KOPT-K1 (cell line): ENCODE measurements around the gene ADCY1.

ENCODE experiments used
- H3K27ac ChIP-seq: fragments of 200-600 bp; sonication (generic); 2 replicates; pipeline ENCODE4 v1.5.1; 2016; ENCODE audit warnings: antibody characterized with exemption, mild to moderate bottlenecking, low read depth, low read length; ENCODE audit not compliant: poor library complexity, severe bottlenecking
- H3K36me3 ChIP-seq: fragments of 200-600 bp; sonication (generic); 2 replicates; pipeline ENCODE4 v1.5.1; 2017; ENCODE audit warnings: antibody characterized with exemption, mild to moderate bottlenecking, low read length, moderate library complexity; ENCODE audit not compliant: insufficient read depth
- H3K9me3 ChIP-seq: fragments of 200-600 bp; sonication (generic); 2 replicates; pipeline ENCODE4 v1.5.1; 2017; ENCODE audit warnings: antibody characterized with exemption, low read length, mild to moderate bottlenecking; ENCODE audit not compliant: insufficient read depth, poor library complexity, severe bottlenecking

ADCY1 gene

DNA sequence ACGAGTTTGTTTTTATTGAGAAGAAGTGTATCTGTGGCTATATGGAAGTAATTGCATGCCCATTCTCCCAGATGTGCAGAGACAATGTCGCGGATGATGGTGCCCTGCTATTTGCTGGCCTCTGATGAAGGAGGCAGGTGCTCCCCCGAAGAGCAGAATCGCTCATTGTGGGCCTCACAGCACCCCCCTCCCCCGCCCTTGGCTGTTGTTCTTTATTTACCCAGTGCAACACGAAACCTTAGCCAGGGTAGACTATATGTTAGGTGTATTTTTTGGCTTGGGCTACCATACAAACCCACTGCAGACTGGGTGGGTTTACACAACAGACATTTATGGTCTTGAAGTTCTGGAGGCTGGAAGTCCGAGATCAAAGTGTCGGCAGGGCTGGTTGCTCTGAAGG is 3.4 kb upstream of the ADCY1 start:
- H3K27ac ChIP-seq: no peak overlapping the region
- peaks cover 8% of the 10 kb centered on the region for H3K9me3 ChIP-seq
- H3K36me3 ChIP-seq: no peaks in the 10 kb centered on the region

GRCh38 chr7:45573204-45573603 is 964 bp upstream of the ADCY1 start:
- Histone ChIP-seq H3K27ac (no peak overlapping the region), H3K9me3 (peaks cover 8% of the 10 kb centered on the region), H3K36me3 (no peaks in the 10 kb centered on the region)

DNA sequence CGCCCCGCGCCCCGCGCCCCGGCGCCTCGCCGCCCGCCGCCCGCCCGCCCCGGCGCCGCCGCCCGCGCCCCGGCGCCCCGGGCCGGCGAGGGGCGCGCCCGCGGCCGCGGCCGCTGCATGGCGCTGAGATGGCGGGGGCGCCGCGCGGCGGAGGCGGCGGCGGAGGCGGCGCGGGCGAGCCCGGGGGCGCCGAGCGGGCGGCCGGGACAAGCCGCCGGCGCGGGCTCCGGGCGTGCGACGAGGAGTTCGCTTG is 174 bp downstream of the ADCY1 start:
- Histone ChIP-seq H3K9me3 (peaks cover 8% of the 10 kb centered on the region), H3K27ac (no peak overlapping the region)

GRCh38 chr7:45574669-45575500 is 717 bp downstream of the ADCY1 start:
- Histone ChIP-seq H3K27ac (no peak overlapping the region), H3K36me3 (no peaks in the 10 kb centered on the region), H3K9me3 (peaks cover 8% of the 10 kb centered on the region)

More for the DNA sequence above, 174 bp downstream of the ADCY1 start:
- H3K36me3 ChIP-seq: no peaks in the 10 kb centered on the region

- peaks cover 8% of the 10 kb centered on the region for H3K9me3 ChIP-seq
- no peaks in the 10 kb centered on the region for H3K36me3 ChIP-seq
- H3K27ac ChIP-seq: no peak overlapping the region
Measured at GRCh38 chr7:45575501-45576248, 1.5 kb downstream of the ADCY1 start.

GRCh38 chr7:45576249-45576929 is 2.2 kb downstream of the ADCY1 start:
- H3K9me3 ChIP-seq: peaks cover 8% of the 10 kb centered on the region
- H3K27ac ChIP-seq: no peak overlapping the region
- no peaks in the 10 kb centered on the region for H3K36me3 ChIP-seq

- Histone ChIP-seq H3K27ac (no peak overlapping the region), H3K36me3 (no peaks in the 10 kb centered on the region), H3K9me3 (peaks cover 8% of the 10 kb centered on the region)
Measured at GRCh38 chr7:45578022-45578421, 3.9 kb downstream of the ADCY1 start.

- peaks cover 8% of the 10 kb centered on the region for H3K9me3 ChIP-seq
- H3K36me3 ChIP-seq: no peaks in the 10 kb centered on the region
- H3K27ac ChIP-seq: no peak overlapping the region
Measured at GRCh38 chr7:45578467-45578866, 4.3 kb downstream of the ADCY1 start.

- Histone ChIP-seq H3K27ac (no peak overlapping the region), H3K9me3 (peaks cover 8% of the 10 kb centered on the region), H3K36me3 (no peaks in the 10 kb centered on the region)
Measured at GRCh38 chr7:45579391-45579801, 5.2 kb downstream of the ADCY1 start.

DNA sequence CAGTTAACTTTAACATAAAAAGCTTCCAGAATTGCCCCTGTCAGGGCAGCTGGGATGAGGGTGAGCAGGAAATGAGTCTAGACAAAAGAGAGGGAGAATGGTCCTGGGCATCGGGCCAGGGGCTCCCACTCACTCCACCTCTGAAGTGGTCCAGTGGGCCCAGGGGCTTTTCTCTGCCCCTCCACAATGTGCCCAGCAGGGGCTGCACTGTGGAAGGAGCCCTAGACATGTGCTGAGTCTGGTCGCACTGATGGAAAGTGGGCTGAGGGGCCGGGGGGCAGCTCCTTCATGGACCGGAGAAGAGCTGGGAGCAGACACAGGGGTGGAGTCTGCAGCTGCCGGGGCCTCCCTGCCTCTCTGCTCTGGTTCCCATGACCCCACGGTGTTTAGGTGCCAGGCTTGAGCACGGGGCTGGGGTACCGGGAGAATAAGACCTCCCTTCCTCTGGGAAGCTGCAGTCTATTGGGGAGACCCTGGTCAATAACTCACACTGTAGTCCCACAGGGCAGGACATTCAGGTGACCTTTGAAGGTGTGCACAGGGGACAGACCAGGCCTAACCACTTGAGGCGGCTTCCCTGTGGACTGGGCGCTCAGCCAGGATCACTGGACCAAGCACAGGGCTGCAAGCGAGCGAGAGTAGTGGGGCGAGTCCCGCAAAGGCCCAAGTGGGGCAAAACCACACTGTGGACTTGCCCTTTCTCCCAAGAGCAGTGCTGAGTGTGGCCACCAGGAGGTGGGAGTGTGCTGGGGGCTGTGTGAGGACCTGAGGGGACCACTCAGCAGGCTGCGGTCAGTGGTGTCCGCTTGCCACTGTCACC is 6.1 kb downstream of the ADCY1 start:
- H3K9me3 ChIP-seq: peaks cover under 1% of the 10 kb centered on the region
- no peaks in the 10 kb centered on the region for H3K36me3 ChIP-seq
- no peak overlapping the region for H3K27ac ChIP-seq

- Histone ChIP-seq H3K27ac (no peak overlapping the region), H3K36me3 (no peaks in the 10 kb centered on the region), H3K9me3 (no peaks in the 10 kb centered on the region)
Measured at GRCh38 chr7:45581271-45581780, 7.2 kb downstream of the ADCY1 start.

DNA sequence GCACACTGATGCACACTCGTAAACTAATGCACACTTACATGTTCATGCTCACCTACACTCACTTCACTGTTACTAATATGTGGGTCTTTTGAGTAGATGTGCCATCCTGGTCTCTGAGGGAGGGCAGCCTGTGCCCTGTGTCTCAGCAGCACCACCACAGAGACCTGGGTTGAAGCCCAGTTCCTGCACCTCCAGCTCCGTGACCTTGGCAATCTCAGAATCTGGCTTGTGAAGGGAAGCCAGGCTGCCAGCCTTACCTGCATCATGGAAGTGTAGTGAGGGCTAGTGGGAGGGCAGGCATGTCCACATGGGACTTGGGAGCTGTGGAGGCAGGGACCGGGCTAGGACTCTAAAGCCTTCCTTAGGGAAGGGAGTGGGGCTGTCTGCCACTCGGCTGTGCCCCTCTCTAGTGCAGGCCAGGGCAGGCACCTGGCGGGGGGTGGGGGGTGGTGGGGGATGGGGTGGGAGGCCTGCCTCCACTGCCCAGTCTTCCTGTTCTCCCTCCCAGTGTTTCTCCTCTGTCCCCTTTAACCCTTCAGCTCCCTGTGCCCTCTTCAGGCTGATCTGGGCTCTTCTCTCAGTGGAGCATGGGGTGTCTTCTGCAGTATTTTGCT is 8.1 kb downstream of the ADCY1 start:
- no peaks in the 10 kb centered on the region for H3K36me3 ChIP-seq
- no peaks in the 10 kb centered on the region for H3K9me3 ChIP-seq
- H3K27ac ChIP-seq: no peak overlapping the region

DNA sequence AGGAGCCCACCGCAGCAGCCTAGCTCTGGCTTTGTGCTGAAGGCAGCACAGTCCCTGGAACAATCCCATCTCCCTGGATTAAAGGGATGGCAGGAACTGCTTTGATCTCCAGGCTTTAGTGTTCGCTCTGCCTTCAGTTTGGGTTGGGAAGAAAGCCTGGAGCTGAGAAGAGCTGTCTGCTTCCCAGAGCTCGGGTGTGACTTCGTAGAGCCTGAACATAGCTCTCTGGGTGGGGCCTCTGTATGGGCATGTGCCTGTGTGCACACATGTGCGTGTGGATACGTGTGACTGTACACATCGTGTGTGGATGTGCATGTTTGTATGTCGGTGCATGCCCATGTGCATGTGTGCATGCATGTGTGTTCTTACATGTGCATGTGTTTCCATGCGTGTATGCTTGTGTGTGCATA is 8.7 kb downstream of the ADCY1 start:
- Histone ChIP-seq H3K27ac (no peak overlapping the region), H3K9me3 (no peaks in the 10 kb centered on the region), H3K36me3 (no peaks in the 10 kb centered on the region)

DNA sequence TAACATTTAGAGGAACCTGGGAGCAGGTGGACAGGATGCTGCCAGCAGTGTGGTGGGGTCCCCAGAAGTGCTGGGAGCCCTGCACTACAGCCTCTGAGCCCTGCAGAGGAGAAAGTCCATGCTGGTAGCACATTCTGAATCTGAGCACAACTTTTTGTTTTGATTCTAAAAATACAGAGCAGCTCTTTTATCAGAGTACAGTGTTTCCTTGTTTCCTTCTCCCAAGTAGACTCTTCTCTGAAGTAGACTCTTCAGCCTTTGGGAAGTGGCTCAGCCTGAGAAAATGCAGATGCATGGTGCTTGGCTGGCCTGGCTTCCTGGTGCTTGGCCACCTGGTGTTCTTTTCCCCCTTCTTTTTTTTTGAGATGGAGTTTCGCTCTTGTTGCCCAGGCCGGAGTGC is 9.1 kb downstream of the ADCY1 start:
- Histone ChIP-seq H3K27ac (no peak overlapping the region), H3K9me3 (no peaks in the 10 kb centered on the region)

More for the DNA sequence above, 9.1 kb downstream of the ADCY1 start:
- H3K36me3 ChIP-seq: no peaks in the 10 kb centered on the region
